GM18909 (cell line): ENCODE results near the gene MEF2A.
"Not testable (repeated sequence)": the region's sequence is repeated elsewhere in the genome, so short reads cannot be mapped to it uniquely, and the experiment has no call there.

Experiments used
- ATAC-seq: cut with Tn5 transposase; IDR thresholded peaks from one replicate; pipeline ENCODE4 v1.9.1; 2021; ENCODE audit warnings: mild to moderate bottlenecking; ENCODE audit not compliant: unreplicated experiment, poor library complexity

The MEF2A gene

GRCh38 chr15:99745370-99746086 lies 179.7 kb downstream of the MEF2A start:
- no peak for ATAC-seq

GRCh38 chr15:99749386-99749785 lies 183.6 kb downstream of the MEF2A start:
- no peak for ATAC-seq

- not testable (repeated sequence) for ATAC-seq
These were observed 184.5 kb downstream of the MEF2A start for GRCh38 chr15:99750326-99750725.

GRCh38 chr15:99752556-99752955 lies 186.8 kb downstream of the MEF2A start:
- ATAC-seq: no peak

- ATAC-seq: no peak
These were observed 187.3 kb downstream of the MEF2A start for GRCh38 chr15:99753066-99753465.

GRCh38 chr15:99755692-99756409 lies 190.1 kb downstream of the MEF2A start:
- ATAC-seq: peak; percentile 88

GRCh38 chr15:99762288-99762687 lies 196.5 kb downstream of the MEF2A start:
- ATAC-seq: no peak

GRCh38 chr15:99763827-99764226 lies 198.0 kb downstream of the MEF2A start:
- ATAC-seq: no peak

- ATAC-seq: no peak
These were observed 198.7 kb downstream of the MEF2A start for GRCh38 chr15:99764522-99764921.
